Measurements from ENCODE around the gene GFER.

DNA sequence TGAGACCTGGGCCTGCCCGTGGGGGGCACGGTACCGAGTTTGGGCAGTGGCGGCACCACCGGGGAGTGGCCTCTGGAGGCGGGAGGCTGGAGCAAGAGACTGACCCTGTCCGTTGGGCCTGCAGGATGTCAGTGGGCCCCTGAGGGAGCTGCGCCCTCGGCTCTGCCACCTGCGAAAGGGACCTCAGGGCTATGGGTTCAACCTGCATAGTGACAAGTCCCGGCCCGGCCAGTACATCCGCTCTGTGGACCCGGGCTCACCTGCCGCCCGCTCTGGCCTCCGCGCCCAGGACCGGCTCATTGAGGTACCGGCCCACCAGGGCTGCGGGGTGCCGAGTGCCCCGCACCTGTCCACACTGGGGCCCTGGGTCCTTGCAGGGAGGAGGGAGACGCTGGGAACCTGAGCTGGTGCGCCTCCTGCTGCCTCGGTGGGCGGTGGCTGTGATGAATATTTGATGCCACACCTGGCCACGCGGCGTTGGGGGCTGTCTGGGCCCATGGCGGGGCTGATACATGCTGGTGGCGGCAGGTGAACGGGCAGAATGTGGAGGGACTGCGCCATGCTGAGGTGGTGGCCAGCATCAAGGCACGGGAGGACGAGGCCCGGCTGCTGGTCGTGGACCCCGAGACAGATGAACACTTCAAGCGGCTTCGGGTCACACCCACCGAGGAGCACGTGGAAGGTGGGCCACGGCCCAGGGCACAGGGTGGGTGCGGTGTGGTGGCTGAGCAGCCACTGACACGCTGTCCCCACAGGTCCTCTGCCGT, 52.4 kb downstream of the GFER start:
- TF ChIP-seq, protein P1, sequence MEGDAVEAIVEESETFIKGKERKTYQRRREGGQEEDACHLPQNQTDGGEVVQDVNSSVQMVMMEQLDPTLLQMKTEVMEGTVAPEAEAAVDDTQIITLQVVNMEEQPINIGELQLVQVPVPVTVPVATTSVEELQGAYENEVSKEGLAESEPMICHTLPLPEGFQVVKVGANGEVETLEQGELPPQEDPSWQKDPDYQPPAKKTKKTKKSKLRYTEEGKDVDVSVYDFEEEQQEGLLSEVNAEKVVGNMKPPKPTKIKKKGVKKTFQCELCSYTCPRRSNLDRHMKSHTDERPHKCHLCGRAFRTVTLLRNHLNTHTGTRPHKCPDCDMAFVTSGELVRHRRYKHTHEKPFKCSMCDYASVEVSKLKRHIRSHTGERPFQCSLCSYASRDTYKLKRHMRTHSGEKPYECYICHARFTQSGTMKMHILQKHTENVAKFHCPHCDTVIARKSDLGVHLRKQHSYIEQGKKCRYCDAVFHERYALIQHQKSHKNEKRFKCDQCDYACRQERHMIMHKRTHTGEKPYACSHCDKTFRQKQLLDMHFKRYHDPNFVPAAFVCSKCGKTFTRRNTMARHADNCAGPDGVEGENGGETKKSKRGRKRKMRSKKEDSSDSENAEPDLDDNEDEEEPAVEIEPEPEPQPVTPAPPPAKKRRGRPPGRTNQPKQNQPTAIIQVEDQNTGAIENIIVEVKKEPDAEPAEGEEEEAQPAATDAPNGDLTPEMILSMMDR (IDR thresholded peaks at IDR 0.05), result no peak
- TF ChIP-seq EZH2 (IDR thresholded peaks at IDR 0.05; ENCODE audit: borderline replicate concordance, insufficient read depth, low read depth, low read length, poor library complexity, severe bottlenecking), result no peak
